Erythroblast (primary cell): ENCODE data around the gene BUB1B.

Source experiments
- GATA1 ChIP-seq: IDR thresholded peaks from 2 replicates; pipeline ENCODE4 v1.6.1; 2011; ENCODE audit warnings: low read depth, mild to moderate bottlenecking, control low read depth, low read length, moderate library complexity
- POLR2A ChIP-seq: IDR thresholded peaks from 2 replicates; pipeline ENCODE4 v1.6.1; 2011; ENCODE audit warnings: mild to moderate bottlenecking, low read length

DNA sequence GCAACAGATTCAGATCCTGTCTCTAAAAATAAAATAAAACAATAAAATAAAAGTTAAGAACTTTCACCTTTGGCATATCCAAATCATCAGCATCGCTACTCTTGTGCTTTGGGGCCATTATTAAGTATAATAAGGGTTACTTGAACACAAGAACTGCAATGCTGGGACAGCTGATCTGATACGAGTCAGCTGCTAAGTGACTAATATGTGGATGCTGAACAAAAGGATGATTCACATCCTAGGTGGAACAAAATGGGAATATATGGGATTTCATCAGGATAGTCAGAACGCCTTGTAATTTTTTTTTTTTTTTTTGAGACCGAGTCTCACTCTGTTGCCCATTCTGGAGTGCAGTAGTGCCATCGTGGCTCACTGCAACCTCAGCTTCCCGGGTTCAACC is 29.7 kb downstream of the BUB1B start:
- TF ChIP-seq POLR2A (no peak), GATA1 (no peak)
